Amniotic stem cell (primary cell): ENCODE results near the gene CASP9.
A peak's percentile ranks its signal among the peaks of the same experiment; 100 is the strongest.
"Not testable (repeated sequence)": the region's sequence is repeated elsewhere in the genome, so short reads cannot be mapped to it uniquely, and the experiment has no call there.

ENCODE experiments used
- DNase-seq: peaks from one replicate; lab custom pipeline; 2025; lab: John Stamatoyannopoulos, UW

The CASP9 gene

DNA sequence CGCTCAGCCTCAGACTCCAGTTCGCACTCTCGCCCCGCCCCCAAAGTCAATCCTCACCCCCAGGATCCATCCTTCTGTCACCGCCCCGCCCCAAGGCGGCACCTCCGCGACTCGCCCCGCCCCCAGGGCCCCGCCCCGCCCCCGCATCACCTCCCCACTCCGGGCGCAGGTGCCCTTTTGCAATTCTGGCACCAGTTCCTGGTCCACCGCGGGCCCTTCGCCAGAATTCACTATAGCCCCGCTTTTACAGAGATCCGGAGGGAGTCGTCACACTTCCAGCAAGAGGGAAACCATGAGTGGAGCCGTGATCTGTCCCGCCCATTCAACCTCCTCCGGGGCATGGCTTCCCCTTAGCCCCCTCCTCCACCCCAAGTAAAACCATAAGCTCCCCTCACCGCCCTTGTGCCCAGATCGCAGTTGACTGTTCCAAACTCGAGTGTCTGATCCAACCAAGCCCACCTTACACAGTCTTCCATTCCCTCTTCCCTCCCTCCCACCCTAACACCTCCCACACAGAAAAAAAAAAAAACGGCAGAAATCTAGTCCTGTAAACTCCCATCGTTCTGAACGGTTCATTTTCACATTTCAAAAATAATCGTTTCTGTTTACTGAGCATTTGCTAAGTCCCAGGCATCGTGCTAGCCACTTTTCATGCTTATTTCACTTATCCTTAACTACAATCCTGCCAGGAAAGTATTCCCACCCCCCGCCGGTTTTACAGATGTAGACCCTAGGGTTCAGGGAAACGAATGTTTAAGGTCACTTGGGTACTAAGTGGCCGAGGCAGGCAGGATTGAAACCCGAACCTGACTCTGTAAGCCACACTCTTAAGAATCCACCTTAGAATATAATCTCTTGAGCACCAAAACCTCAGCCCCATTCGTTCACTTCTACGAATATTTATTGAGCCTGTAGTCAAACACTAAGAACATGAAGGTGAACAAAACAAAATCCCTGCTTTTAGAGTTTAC, 1.3 kb upstream of the CASP9 start:
- DNase-seq = no peak

GRCh38 chr1:15524283-15525049, 451 bp upstream of the CASP9 start:
- DNase-seq = peak; percentile 98

DNA sequence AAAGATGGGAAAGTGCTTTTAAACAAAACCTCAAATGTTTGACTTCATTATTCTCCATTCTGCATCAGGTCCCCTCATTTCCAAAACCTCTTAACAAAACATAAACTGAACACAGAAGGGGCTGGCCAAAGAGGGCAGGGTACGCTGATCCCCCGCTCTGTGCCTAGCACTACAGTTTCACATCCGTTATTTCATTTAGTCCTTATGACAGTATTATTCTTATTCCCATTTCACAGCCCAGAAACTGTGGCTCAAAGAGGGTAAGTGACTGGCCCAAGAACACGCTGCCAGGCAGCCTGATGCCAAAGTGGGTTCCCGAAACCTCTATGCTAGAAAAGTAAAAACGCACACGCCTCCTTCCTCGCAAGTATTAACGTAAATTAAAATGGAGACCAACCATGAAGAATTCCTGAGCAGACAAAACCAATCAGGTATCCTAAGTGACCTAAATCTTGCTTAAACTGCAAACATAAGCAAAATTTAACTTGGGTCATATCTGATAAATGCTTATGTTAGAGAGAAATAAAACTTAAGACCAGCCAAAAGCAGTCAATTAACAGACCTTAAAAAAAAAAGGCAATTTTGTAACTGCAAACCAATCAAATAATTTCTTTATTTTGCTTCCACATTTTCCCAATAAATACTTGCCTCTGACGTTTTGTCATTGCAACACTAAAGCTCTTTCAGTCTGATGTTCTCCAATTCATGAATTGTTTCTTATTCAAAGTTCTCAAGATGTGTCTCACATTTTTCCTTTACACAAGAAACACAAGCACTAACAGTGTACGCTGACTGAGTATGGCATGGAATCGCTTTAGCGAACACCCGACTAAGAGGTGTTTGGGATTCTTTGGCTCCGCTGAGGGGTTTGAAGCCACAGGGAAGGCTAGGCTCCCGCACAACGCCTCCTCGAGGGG, 653 bp downstream of the CASP9 start:
- no peak for DNase-seq

DNA sequence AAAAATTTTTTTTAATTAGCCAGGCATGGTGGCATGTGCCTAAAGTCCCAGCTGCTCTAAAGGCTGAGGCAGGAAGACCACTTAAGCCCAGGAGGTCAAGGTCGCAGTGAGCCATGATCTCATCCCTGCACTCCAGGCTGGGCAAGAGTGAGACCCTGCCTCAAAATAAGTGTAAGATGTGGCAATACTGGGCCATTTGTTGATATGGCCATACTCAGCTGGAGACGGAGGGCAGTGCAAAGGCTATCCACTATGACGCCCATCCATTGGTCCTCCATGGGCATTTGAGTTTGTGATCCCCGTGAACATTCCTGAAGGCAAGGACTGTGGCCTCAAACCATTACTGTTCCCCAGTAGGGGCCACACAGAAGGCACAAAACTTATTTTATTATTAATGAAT, 1.5 kb downstream of the CASP9 start:
- DNase-seq = no peak

- DNase-seq = not testable (repeated sequence)
Measured at GRCh38 chr1:15521206-15521906, 2.7 kb downstream of the CASP9 start.

DNA sequence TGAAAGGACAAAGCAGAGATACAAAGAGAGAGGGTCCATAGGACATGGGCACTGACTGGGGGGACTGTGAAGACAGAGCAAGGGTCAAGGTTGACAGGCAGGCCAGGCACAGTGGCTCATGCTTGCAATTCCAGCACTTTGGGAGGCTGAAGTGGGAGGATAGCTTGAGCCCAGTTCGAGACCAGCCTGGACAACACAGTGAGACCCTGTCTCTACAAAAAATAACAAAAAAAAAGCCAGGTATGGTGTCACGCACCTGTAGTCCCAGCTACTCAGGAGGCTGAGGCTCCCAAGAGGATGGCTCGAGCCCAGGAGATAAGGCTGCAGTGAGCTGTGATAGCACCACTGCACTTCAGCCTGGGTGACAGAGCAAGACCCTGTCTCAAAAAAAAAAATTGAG, 4.4 kb downstream of the CASP9 start:
- no peak for DNase-seq

- DNase-seq = no peak
Measured at GRCh38 chr1:15515022-15515663, 8.9 kb downstream of the CASP9 start.

DNA sequence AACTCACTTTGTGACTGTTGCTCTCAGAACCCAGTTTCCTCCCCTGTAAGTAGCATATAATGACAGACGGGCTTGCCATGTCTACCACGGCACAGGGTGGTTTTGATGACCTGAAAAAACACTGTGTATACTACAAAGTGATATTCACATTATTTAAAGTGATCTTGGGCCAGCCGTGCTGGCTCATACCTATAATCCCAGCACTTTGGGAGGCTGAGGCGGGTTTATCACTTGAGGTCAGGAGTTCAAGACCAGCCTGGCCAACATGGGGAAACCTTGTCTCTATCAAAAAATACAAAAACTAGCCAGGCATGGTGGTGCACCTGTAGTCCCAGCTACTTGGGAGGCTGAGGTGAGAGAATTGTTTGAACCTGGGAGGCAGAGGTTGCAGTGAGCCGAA, 9.5 kb downstream of the CASP9 start:
- not testable (repeated sequence) for DNase-seq

DNA sequence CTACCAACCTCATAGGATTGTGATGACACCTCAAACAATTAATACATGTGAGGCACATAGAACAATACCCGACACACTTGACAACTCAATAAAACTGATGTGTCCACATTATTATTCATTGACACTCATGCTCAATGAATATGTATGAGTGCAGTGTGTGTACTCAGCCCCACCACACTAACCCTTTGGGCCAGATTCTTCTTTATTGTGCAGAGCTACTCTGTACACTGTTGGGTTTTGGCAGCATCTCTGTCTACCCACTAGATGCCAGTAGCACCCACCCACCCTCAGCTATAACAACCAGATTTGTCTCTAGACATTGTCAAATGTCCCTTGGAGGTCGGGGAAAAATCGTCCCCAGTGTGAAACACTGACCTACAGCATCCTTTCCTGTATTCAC, 10.1 kb downstream of the CASP9 start:
- no peak for DNase-seq

GRCh38 chr1:15513192-15513591, 10.8 kb downstream of the CASP9 start:
- no peak for DNase-seq

- DNase-seq = no peak
Measured at GRCh38 chr1:15510611-15511405, 13.2 kb downstream of the CASP9 start.

DNA sequence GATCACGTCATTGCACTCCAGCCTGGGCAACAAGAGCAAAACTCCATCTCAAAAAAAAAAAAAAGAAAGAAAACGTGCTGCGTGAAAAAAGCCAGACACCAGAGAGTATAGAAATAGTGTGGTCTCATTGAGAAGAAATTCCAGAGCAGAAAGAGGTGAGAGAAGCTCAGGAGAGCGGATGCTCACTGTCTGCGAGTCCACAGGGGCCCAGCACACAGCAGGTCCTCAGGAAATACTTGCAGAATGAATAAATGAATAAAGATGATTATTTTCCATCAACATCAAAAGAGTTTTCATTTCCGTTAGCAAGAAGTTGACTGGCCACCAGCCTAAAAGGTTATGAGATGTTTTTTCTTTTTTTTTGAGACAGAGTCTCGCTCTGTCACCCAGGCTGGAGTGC, 14.4 kb downstream of the CASP9 start:
- no peak for DNase-seq

DNA sequence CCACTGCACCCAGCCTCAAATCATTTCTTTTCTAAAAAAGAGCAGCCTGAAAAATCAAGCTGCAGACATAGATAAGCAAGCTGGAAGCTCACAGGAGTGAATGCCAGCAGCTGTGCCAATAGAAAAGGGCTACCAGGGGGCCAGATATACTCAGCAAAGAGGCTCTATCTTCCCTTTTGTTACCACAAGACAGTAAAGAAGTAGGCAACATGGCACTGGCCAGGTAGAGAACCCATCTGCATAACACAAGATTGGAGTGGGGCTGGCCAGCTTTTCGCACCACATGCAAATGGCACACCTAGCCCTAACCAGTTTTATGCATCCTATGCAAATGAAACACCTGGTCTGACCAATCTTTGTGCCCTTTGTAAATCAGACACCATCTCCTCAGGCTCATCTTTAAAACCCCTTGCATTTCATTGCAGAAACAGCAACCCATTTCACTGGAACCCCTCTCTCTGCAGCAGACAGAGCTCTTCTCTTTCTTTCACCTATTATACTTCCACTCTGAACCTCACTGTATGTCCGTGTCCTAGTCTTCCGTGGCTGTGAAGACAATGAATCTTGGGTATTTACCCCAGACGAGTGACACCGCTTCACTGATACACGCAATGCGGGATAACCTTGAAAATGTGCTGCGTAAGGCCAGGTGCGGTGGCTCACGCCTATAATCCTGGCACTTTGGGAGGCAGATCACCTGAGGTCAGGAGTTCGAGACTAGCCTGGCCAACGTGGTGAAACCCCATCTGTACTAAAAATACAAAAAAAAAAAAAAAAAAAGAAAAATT, 15.1 kb downstream of the CASP9 start:
- DNase-seq = no peak

DNA sequence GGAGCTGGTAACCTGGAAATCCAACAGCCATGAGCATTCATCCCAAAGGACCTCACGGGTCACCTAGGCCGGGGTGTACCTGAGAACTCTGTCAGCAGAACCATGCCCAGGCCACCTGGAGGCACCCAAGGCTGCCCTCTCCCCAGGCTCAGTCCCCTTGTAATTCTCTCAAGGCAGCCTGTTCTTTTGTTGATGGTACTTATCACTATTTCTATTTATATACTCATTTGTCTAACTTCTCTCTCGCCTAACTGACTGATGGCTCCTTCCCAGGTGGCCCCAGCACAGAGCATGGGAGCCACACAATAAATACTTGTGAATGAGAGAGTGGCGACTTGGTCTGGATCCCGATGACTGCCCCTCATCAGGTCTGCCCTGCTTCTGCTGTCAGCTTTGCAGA, 16.7 kb downstream of the CASP9 start:
- DNase-seq = no peak

- no peak for DNase-seq
Measured at GRCh38 chr1:15506831-15507230, 17.2 kb downstream of the CASP9 start.

GRCh38 chr1:15504436-15504835, 19.6 kb downstream of the CASP9 start:
- DNase-seq = no peak

DNA sequence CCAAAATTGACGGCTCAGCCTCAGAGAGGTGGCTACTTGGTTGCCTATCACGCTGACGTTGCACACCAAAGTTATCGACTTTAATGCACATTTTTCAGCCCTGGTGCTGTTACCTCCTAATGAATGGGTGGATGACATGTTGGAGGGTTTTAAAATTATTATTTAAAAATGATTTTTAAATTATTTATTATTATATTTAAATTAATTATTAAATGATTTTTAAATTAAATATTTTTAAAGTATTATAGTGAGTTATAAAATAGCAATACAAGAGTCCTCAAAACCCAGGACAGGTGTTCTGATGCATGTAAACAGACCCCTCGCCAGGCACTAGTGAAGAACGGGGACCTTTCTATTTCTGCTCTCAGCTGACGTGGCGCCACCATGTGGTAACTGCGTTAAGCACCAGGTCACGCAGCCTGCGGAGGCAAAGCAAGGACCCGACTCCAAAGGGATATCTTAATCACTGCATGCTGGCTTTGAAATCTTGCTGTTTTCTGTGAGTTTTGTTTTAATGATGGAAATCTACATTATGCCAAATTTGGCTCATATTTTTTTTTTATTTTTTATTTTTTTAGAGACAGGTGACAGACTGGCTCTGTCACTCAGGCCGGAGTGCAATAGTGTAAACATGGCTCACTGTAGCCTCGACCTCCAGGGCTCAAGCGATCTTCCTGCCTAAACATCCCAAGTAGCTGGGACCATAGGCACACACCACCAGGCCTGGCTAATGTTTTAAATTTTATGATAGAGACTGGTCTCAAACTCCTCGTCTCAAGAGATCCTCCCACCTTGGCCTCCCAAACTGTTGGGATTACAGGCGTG, 22.6 kb downstream of the CASP9 start:
- peak; percentile 24 for DNase-seq
